GM18517 (cell line): Measurements from ENCODE around the gene MCM3AP.

Experiments used
- ATAC-seq: cut with Tn5 transposase; IDR thresholded peaks from one replicate; pipeline ENCODE4 v1.9.1; 2021; ENCODE audit warnings: mild to moderate bottlenecking, moderate library complexity; ENCODE audit not compliant: unreplicated experiment

MCM3AP gene

GRCh38 chr21:46189213-46189958 lies 96.0 kb downstream of the MCM3AP start:
- ATAC-seq, result no peak

GRCh38 chr21:46188226-46189212 lies 96.9 kb downstream of the MCM3AP start:
- no peak for ATAC-seq

- ATAC-seq, result no peak
Measured at GRCh38 chr21:46187814-46188213, 97.6 kb downstream of the MCM3AP start.

- no peak for ATAC-seq
Measured at GRCh38 chr21:46187261-46187660, 98.2 kb downstream of the MCM3AP start.

- ATAC-seq, result no peak
Measured at GRCh38 chr21:46185716-46186115, 99.7 kb downstream of the MCM3AP start.
